Measurements from ENCODE around the gene EFCAB6. TPM values are rescaled to one million over a fixed set of nuclear protein-coding genes. Genes with fewer than 3 reads are reported as not detected.

EFCAB6 gene
- total RNA-seq, 1 donor from 2014 or later = not detected

- ATAC-seq (ENCODE audit: low read depth) (no peak), DNase-seq (no peak)
- ChIA-PET CTCF (no interaction called here), POLR2A (no interaction called here)
- Mint-ChIP-seq H3K27me3 (peaks cover under 1% of the 10 kb centered on the region), H3K4me1 (no peaks in the 10 kb centered on the region), H3K36me3 (ENCODE audit: low read depth) (no peaks in the 10 kb centered on the region), H3K9me3 (no peaks in the 10 kb centered on the region), H3K4me3 (no peak overlapping the region), H3K27ac (no peak overlapping the region)
- intact Hi-C loops (cut with micrococcal nuclease) = no loop called here
- TF ChIP-seq CTCF (IDR thresholded peaks at IDR 0.05) = no peak
Observed at GRCh38 chr22:43829904-43830851, 18.1 kb upstream of the EFCAB6 start.

GRCh38 chr22:43828998-43829782 is 17.1 kb upstream of the EFCAB6 start:
- Mint-ChIP-seq H3K27ac (no peak overlapping the region), H3K27me3 (peaks cover 5% of the 10 kb centered on the region), H3K9me3 (no peaks in the 10 kb centered on the region), H3K36me3 (ENCODE audit: low read depth) (no peaks in the 10 kb centered on the region), H3K4me1 (no peaks in the 10 kb centered on the region), H3K4me3 (no peak overlapping the region)
- intact Hi-C loops (cut with micrococcal nuclease) = no loop called here
- ATAC-seq (ENCODE audit: low read depth) (no peak), DNase-seq (no peak)
- no peak for TF ChIP-seq CTCF (IDR thresholded peaks at IDR 0.05)
- ChIA-PET POLR2A (no interaction called here), CTCF (no interaction called here)

GRCh38 chr22:43828725-43828997 is 16.6 kb upstream of the EFCAB6 start:
- POLR2A ChIA-PET = no interaction called here
- intact Hi-C loops (cut with micrococcal nuclease) = no loop called here
- H3K27me3 Mint-ChIP-seq = peaks cover 5% of the 10 kb centered on the region
- DNase-seq (no peak), ATAC-seq (ENCODE audit: low read depth) (no peak)
- no peaks in the 10 kb centered on the region for H3K9me3 Mint-ChIP-seq
- no peaks in the 10 kb centered on the region for H3K36me3 Mint-ChIP-seq (ENCODE audit: low read depth)
- no peaks in the 10 kb centered on the region for H3K4me1 Mint-ChIP-seq
- no peak for TF ChIP-seq CTCF (IDR thresholded peaks at IDR 0.05)
- H3K27ac Mint-ChIP-seq = no peak overlapping the region
- no peak overlapping the region for H3K4me3 Mint-ChIP-seq
- CTCF ChIA-PET = no interaction called here

- peaks cover 5% of the 10 kb centered on the region for H3K27me3 Mint-ChIP-seq
- DNase-seq (peak; percentile 9), ATAC-seq (ENCODE audit: low read depth) (no peak)
- ChIA-PET CTCF (no interaction called here), POLR2A (no interaction called here)
- no peaks in the 10 kb centered on the region for H3K9me3 Mint-ChIP-seq
- TF ChIP-seq CTCF (IDR thresholded peaks at IDR 0.05) = no peak
- no peaks in the 10 kb centered on the region for H3K36me3 Mint-ChIP-seq (ENCODE audit: low read depth)
- no peak overlapping the region for H3K4me3 Mint-ChIP-seq
- intact Hi-C loops (cut with micrococcal nuclease) = no loop called here
- H3K4me1 Mint-ChIP-seq = no peaks in the 10 kb centered on the region
- H3K27ac Mint-ChIP-seq = no peak overlapping the region
Observed at GRCh38 chr22:43827926-43828724, 16.0 kb upstream of the EFCAB6 start.
